ENCODE results near the gene ZNF140.

The ZNF140 gene

DNA sequence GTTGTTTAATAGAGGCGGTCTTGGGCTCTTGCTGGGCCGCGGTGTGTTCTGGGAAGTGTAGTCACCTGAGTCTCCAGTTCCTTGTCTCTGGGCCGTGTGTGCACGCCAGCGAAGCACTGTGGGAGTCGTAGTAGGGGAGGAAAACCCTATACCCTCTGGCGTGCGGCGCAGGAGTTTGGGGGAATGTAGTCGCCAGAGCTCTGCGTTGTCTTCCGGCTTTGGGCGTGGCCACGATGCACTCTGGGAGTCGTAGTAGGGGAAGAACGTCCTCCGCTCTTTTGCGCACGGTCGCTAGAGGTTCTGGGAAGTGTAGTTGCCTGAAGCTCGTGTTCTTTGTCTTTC lies 726 bp upstream of the ZNF140 start:
- TF ChIP-seq TAF1 (IDR thresholded peaks at IDR 0.05; ENCODE audit: low read depth) (0 out of 2 replicates have a peak, but pooled peaks have one; percentile 4), TCF12 (IDR thresholded peaks at IDR 0.05; ENCODE audit: low read depth) (peak; percentile 57), CREB1 (IDR thresholded peaks at IDR 0.05; ENCODE audit: low read depth) (peak; percentile 96), TEAD4 (IDR thresholded peaks at IDR 0.05) (peak; percentile 48; the same call in 1 of the 2 replicates), CEBPB (IDR thresholded peaks at IDR 0.05) (no peak), NFIC (IDR thresholded peaks at IDR 0.05) (peak; percentile 16; the same call in 1 of the 2 replicates)
- TF ChIP-seq, protein P1, sequence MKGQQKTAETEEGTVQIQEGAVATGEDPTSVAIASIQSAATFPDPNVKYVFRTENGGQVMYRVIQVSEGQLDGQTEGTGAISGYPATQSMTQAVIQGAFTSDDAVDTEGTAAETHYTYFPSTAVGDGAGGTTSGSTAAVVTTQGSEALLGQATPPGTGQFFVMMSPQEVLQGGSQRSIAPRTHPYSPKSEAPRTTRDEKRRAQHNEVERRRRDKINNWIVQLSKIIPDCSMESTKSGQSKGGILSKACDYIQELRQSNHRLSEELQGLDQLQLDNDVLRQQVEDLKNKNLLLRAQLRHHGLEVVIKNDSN (IDR thresholded peaks at IDR 0.05) = peak; percentile 48
- TF ChIP-seq, protein P2, sequence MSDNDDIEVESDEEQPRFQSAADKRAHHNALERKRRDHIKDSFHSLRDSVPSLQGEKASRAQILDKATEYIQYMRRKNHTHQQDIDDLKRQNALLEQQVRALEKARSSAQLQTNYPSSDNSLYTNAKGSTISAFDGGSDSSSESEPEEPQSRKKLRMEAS (IDR thresholded peaks at IDR 0.05) = no peak

DNA sequence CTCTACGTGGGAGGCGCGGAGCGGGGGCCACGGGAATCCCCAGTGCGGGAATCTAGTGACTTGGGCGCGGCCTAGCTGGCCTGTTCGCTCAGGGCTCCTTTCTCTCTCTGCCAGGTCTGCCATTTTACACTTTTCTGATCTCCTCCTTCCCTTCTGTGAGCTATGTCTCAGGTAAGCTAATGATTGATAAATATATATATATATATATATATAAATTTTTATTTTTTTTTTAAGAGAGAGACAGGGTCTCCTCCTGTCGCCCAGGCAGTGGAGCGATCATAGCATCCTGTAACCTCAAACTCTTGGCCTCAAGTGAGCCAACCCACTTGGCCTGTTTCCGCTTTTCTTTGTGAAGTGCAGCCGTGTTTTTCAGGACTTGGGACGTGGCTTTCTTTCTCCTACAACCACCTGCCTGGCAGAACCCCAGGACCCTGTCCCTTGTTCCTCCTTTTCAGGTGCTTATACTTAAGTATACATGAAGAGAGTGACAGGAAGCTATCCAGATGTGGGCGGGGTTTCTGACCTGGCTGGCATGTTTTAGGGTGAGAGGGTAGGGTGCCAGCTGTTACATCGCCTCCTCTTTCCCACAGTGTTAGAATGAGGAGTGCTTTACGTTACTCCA lies 547 bp downstream of the ZNF140 start:
- TF ChIP-seq NFIC (IDR thresholded peaks at IDR 0.05) (no peak), TCF12 (IDR thresholded peaks at IDR 0.05; ENCODE audit: low read depth) (no peak), CEBPB (IDR thresholded peaks at IDR 0.05) (no peak), EP300 (IDR thresholded peaks at IDR 0.05; ENCODE audit: borderline replicate concordance) (no peak), TEAD4 (IDR thresholded peaks at IDR 0.05) (no peak), FOXM1 (IDR thresholded peaks at IDR 0.05; ENCODE audit: borderline replicate concordance, low read depth) (no peak), TAF1 (IDR thresholded peaks at IDR 0.05; ENCODE audit: low read depth) (no peak), CREB1 (IDR thresholded peaks at IDR 0.05; ENCODE audit: low read depth) (no peak), RAD21 (IDR thresholded peaks at IDR 0.05; ENCODE audit: low read depth) (no peak), ZBTB7A (IDR thresholded peaks at IDR 0.05; ENCODE audit: low read depth) (no peak), EGR1 (IDR thresholded peaks at IDR 0.05) (no peak), YY1 (IDR thresholded peaks at IDR 0.05; ENCODE audit: low read depth) (no peak)
- TF ChIP-seq, protein P2 (IDR thresholded peaks at IDR 0.05) = no peak
- TF ChIP-seq, protein P1 (IDR thresholded peaks at IDR 0.05) = no peak
- TF ChIP-seq, protein P3, sequence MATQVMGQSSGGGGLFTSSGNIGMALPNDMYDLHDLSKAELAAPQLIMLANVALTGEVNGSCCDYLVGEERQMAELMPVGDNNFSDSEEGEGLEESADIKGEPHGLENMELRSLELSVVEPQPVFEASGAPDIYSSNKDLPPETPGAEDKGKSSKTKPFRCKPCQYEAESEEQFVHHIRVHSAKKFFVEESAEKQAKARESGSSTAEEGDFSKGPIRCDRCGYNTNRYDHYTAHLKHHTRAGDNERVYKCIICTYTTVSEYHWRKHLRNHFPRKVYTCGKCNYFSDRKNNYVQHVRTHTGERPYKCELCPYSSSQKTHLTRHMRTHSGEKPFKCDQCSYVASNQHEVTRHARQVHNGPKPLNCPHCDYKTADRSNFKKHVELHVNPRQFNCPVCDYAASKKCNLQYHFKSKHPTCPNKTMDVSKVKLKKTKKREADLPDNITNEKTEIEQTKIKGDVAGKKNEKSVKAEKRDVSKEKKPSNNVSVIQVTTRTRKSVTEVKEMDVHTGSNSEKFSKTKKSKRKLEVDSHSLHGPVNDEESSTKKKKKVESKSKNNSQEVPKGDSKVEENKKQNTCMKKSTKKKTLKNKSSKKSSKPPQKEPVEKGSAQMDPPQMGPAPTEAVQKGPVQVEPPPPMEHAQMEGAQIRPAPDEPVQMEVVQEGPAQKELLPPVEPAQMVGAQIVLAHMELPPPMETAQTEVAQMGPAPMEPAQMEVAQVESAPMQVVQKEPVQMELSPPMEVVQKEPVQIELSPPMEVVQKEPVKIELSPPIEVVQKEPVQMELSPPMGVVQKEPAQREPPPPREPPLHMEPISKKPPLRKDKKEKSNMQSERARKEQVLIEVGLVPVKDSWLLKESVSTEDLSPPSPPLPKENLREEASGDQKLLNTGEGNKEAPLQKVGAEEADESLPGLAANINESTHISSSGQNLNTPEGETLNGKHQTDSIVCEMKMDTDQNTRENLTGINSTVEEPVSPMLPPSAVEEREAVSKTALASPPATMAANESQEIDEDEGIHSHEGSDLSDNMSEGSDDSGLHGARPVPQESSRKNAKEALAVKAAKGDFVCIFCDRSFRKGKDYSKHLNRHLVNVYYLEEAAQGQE (IDR thresholded peaks at IDR 0.05; ENCODE audit: low read depth) = no peak

DNA sequence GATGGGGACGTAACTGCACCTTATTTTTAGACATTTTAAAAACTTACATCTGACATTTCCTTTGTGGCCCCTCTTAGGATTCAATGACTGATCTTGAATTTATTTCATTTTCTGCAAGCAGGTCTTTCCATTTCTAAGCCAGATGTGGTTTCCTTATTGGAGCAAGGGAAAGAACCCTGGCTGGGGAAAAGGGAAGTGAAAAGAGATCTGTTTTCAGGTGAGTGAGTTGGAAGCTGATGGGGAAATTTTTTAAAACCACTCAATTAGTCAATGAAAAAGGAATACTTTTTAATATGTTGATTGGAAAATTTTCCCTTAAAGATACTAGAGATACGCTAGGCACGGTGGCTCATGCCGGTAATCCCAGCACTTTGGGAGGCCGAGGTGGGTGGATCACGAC lies 2.6 kb downstream of the ZNF140 start:
- TF ChIP-seq TCF12 (IDR thresholded peaks at IDR 0.05; ENCODE audit: low read depth) (no peak), FOXM1 (IDR thresholded peaks at IDR 0.05; ENCODE audit: borderline replicate concordance, low read depth) (no peak), TAF1 (IDR thresholded peaks at IDR 0.05; ENCODE audit: low read depth) (no peak), ZBTB7A (IDR thresholded peaks at IDR 0.05; ENCODE audit: low read depth) (no peak)

DNA sequence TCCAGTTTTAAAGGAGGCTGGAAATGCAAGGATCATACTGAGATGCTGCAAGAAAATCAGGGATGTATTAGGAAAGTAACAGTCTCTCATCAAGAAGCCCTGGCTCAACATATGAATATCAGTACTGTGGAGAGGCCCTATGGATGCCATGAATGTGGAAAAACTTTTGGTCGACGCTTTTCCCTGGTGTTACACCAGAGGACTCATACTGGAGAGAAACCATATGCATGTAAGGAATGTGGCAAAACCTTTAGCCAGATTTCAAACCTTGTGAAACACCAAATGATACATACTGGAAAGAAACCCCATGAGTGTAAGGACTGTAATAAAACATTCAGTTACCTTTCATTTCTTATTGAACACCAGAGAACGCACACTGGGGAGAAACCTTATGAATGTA lies 24.9 kb downstream of the ZNF140 start:
- TF ChIP-seq, protein P3 (IDR thresholded peaks at IDR 0.05; ENCODE audit: low read depth) = no peak
- TF ChIP-seq YY1 (IDR thresholded peaks at IDR 0.05; ENCODE audit: low read depth) (no peak), TEAD4 (IDR thresholded peaks at IDR 0.05) (no peak)

DNA sequence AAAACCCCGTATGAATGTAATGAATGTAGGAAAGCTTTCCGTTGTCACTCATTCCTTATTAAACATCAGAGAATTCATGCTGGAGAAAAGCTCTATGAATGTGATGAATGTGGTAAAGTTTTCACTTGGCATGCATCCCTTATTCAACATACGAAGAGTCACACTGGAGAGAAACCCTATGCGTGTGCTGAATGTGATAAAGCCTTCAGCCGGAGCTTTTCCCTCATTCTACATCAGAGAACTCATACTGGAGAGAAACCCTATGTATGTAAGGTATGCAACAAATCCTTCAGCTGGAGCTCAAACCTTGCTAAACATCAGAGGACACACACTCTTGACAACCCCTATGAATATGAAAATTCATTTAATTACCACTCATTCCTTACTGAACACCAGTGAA lies 25.5 kb downstream of the ZNF140 start:
- TF ChIP-seq, protein P1 (IDR thresholded peaks at IDR 0.05) = 0 out of 2 replicates have a peak, but pooled peaks have one; percentile 11
- TF ChIP-seq, protein P2 (IDR thresholded peaks at IDR 0.05) = no peak

DNA sequence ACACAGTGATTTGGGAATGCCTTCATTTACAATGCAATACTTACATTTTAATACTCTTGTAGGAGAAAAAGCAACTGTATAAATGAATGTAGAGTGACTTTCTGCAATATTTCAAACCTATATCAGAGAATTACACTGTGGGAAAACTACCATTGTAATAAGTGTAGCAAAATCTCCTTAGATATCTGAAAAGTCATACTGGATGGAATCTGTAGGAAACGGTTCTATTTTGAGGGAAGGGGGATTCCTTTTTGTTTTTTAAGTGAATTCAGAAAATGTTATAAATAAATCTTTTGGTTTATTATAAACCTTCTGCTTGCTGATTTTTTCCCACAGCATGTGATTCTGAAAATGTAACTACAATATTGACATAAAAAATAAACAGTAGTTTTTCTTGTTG lies 26.4 kb downstream of the ZNF140 start:
- TF ChIP-seq ZBTB7A (IDR thresholded peaks at IDR 0.05; ENCODE audit: low read depth) (no peak), CEBPB (IDR thresholded peaks at IDR 0.05) (no peak), FOXM1 (IDR thresholded peaks at IDR 0.05; ENCODE audit: borderline replicate concordance, low read depth) (no peak), TAF1 (IDR thresholded peaks at IDR 0.05; ENCODE audit: low read depth) (no peak), CREB1 (IDR thresholded peaks at IDR 0.05; ENCODE audit: low read depth) (no peak), EP300 (IDR thresholded peaks at IDR 0.05; ENCODE audit: borderline replicate concordance) (no peak), TCF12 (IDR thresholded peaks at IDR 0.05; ENCODE audit: low read depth) (no peak), TEAD4 (IDR thresholded peaks at IDR 0.05) (no peak), NFIC (IDR thresholded peaks at IDR 0.05) (no peak), RAD21 (IDR thresholded peaks at IDR 0.05; ENCODE audit: low read depth) (no peak), EGR1 (IDR thresholded peaks at IDR 0.05) (no peak), YY1 (IDR thresholded peaks at IDR 0.05; ENCODE audit: low read depth) (no peak)
- TF ChIP-seq, protein P2 (IDR thresholded peaks at IDR 0.05) = no peak
- TF ChIP-seq, protein P3 (IDR thresholded peaks at IDR 0.05; ENCODE audit: low read depth) = no peak
- TF ChIP-seq, protein P1 (IDR thresholded peaks at IDR 0.05) = no peak
